Central memory CD8-positive, alpha-beta T cell (primary cell): Measurements from ENCODE around the gene HOXA2.

ENCODE experiments used
- ATAC-seq: fragments of 150-1000 bp; cut with Tn5 transposase; replicated peaks from 2 replicates; pipeline ENCODE4 v1.10.0; 2022; ENCODE audit warnings: mild to moderate bottlenecking, moderate FRiP score, moderate number of reproducible peaks; ENCODE audit not compliant: poor library complexity, severe bottlenecking; ENCODE audit errors: extremely low read depth
- DNase-seq, 2 donors: peaks; one replicate each; pipeline ENCODE4 v3.0.0; 2021; ENCODE audit warnings: low spot score in 2 of 2
- H3K27ac Mint-ChIP-seq: one replicate; pipeline ENCODE4 v1.8.0; 2022; ENCODE audit warnings: low read depth, mild to moderate bottlenecking, moderate library complexity, mixed read lengths
- H3K27me3 Mint-ChIP-seq: one replicate; pipeline ENCODE4 v1.8.0; 2022; ENCODE audit warnings: mixed read lengths
- H3K36me3 Mint-ChIP-seq: one replicate; pipeline ENCODE4 v1.8.0; 2022; ENCODE audit warnings: mild to moderate bottlenecking, moderate library complexity, mixed read lengths; ENCODE audit not compliant: insufficient read depth
- H3K4me1 Mint-ChIP-seq: one replicate; pipeline ENCODE4 v1.8.0; 2022; ENCODE audit warnings: mixed read lengths
- H3K4me3 Mint-ChIP-seq: one replicate; pipeline ENCODE4 v1.8.0; 2022; ENCODE audit warnings: mild to moderate bottlenecking, moderate library complexity, mixed read lengths
- H3K9me3 Mint-ChIP-seq: one replicate; pipeline ENCODE4 v1.8.0; 2022; ENCODE audit warnings: mixed read lengths

The HOXA2 gene

DNA sequence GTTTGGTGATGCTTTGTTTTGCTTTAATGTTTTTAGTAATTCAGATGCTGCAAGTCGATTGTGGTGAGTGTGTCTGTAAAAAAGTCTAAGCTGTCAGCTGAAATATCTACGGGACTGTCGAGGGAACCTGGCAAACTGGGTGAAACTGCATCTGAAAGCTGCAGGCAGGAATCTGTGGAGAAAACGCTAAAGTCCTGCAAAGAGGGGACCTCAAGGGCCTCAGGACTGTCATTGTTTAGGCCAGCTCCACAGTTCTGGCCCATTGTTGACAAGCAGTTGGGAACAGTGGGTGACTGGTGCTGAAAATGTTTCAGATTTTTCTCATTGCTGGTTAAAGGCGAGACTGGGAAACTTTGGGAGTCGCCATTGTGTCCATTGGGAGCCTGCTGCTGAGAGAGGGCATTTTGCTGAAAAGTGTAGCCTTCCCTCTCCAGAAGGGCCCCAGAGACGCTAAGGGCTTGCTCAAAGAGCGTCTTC, 1.8 kb downstream of the HOXA2 start:
- no peak overlapping the region for H3K27ac Mint-ChIP-seq
- ATAC-seq (no peak), DNase-seq (no peak)
- peaks cover 11% of the 10 kb centered on the region for H3K36me3 Mint-ChIP-seq
- H3K9me3 Mint-ChIP-seq, result no peaks in the 10 kb centered on the region
- peaks cover 63% of the 10 kb centered on the region for H3K27me3 Mint-ChIP-seq
- no peak overlapping the region for H3K4me3 Mint-ChIP-seq
- peaks cover 36% of the 10 kb centered on the region for H3K4me1 Mint-ChIP-seq

DNA sequence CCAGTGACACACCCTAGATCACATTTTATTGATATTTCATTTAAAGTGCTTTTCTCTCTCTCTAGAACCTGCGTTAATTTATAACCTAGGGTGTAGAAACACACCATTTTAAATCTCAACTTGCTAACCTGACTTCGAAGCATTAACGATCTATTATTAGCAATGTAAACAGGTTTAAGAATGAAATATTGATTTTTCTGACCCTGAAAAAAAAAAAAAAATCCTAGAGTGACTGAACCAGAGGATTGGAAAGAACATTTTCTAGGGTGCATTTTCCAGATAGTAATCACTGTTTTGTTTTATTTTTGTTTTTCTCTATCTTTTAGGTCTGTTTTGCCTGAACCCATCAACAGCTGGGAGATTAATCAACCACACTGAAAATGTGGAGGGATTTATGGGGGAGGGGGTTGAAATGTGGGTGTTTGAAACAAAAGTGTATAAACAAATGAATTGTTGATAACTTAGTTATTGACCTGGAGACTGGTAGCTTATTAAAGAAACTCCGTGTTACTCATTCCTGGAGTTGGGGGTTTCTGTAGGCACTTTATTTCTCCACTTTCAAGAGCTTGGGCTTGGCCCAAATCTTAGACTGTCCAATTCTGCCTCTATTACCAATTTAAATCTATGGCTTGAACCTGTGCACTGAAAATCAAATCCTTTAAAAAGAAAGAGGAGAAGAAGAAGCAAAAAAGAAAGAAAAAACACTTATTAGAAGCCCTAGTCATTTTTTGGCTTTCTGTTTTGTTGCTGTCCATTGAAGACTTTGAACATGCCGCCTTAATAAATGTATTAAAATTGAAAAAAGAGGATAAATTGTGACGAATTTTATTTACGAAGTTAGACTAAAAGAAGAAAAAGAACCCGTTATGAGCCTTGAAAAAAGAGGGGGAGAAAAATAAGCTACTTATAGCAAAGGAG, 2.8 kb downstream of the HOXA2 start:
- H3K27me3 Mint-ChIP-seq, result peaks cover 72% of the 10 kb centered on the region
- H3K27ac Mint-ChIP-seq, result no peak overlapping the region
- H3K4me1 Mint-ChIP-seq, result peaks cover 46% of the 10 kb centered on the region
- H3K9me3 Mint-ChIP-seq, result no peaks in the 10 kb centered on the region
- no peak for ATAC-seq
- H3K4me3 Mint-ChIP-seq, result no peak overlapping the region
- no peak for DNase-seq
- peaks cover 16% of the 10 kb centered on the region for H3K36me3 Mint-ChIP-seq

DNA sequence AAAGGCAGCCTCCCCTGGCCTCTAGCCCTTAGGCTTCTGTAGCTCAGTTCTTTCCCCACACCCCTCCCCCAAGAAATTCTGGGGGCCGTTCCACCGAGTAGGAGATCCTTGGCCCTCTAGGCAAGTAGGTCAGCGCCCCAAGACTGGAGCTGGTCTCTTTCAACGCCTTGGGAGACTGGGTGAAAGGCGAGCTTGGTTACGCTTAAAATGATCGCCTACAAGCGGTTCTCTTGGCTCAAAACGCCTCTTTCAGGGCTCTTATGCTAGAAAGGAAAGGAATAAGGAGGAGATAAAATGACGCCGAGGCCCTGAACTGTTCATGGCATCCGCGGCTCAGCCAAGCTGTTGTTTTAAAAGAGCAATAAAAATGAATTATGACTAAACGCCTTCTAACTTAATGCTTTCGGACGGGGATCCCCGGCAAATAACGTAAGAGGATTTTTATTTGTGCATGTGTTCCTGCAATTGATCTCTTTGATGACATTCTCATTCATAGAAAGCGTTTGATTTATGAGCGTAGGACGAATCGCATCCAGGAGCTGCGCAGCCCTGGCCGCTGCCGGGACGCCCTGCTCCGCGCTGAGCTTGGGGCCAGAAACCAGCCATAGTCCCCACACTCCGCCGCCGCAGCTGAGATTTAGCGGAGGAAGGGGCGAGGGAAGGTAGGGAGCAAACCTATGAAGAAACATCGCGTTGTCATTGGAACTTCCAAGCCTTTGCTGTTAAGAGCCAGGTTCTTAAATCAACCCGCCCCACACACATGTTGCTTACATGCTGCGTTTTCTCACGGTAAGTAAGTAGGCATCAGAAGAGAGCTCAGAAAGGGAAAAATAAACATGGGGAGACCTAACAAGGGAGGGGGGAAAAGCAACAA, 3.7 kb downstream of the HOXA2 start:
- ATAC-seq, result no peak
- Mint-ChIP-seq H3K4me3 (peak overlapping the region; percentile 12), H3K4me1 (peaks cover 52% of the 10 kb centered on the region), H3K9me3 (no peaks in the 10 kb centered on the region), H3K27ac (no peak overlapping the region), H3K27me3 (peaks cover 72% of the 10 kb centered on the region), H3K36me3 (peaks cover 18% of the 10 kb centered on the region)
- no peak for DNase-seq

DNA sequence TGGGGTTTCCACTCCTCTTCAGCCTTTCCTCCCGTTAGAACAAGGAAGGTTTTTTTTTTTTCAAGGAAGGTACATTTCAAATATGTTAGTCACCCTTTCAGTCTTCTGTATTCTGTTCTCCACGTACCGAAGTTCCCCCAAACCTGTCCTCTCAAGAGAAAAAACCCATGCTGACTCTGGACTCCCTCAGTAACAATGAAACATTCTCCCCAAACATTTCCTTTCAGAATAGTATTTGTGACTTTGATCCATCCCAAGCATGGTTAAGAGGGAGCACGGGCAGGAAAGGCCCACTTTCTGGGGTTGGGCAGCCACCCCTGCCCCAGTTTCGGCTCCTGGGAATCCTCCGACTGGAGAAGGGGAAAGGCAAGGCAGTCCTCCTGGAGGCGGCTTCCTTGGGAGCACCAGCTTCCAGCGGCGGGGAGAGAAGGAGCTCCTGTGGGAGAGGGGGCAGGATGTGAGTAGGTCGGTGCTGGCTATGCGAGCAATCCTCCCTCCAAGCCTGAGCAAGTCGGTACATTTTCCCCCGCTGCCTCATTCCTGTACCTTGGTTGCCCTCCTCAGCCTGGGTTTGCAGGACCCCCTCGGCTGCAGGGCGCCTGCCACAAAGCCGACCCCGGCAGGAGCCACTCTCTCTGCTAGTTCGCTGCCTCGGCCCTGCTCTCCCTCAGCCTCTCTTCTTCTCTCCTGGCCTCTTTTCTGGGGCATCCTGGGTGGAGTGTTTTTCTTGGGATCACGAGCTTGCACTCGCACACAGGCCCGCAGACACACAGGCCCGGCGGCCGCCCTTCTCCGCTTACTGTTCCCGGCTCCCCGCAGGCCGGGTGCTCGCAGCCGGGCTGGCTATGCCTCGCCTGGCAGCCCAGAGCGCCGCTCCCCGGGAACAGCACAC, 4.6 kb downstream of the HOXA2 start:
- peaks cover 46% of the 10 kb centered on the region for H3K4me1 Mint-ChIP-seq
- H3K27me3 Mint-ChIP-seq, result peaks cover 72% of the 10 kb centered on the region
- no peaks in the 10 kb centered on the region for H3K9me3 Mint-ChIP-seq
- no peak overlapping the region for H3K27ac Mint-ChIP-seq
- ATAC-seq (no peak), DNase-seq (no peak)
- H3K4me3 Mint-ChIP-seq, result peak overlapping the region; percentile 85
- H3K36me3 Mint-ChIP-seq, result peaks cover 18% of the 10 kb centered on the region

DNA sequence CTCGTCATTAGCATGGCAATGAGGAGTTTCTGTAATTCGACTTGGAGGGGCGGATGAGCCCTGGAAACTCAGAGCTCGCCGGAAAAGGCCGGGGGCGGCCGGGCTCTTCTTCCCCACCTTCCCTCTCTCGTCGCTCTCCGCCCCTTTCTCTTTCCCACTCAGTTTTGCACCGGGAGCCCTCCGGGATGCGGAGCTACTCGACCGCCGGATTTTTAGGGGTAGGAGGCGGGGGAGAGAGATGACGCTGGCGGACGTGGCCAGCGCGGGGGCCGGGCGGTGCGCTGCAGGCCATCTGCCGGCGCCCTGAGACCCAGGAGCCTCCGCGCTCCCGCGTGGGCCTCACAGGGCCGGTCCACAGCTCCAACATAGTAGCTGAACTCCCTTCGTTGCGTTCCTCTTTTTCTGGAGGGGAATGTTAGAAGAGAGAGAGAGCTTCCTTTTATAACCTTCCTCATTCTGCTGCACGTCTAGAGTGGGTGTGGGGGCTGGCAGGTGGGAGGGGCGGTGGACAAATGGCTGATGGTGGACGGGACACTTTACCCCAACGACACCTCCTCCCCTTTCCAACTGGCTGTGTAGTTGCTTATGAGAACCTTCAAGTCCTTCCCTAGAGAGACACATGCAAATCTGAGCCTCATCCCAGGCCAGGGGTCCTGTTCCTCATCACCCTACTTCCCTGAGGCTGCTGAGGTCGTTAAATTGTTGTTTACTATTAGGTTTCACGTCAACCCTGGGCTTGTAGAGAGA, 5.5 kb downstream of the HOXA2 start:
- Mint-ChIP-seq H3K27ac (peak overlapping the region; percentile 82), H3K27me3 (peaks cover 72% of the 10 kb centered on the region), H3K4me3 (peak overlapping the region; percentile 85), H3K9me3 (no peaks in the 10 kb centered on the region), H3K36me3 (peaks cover 16% of the 10 kb centered on the region), H3K4me1 (peaks cover 38% of the 10 kb centered on the region)
- ATAC-seq (no peak), DNase-seq (no peak)

DNA sequence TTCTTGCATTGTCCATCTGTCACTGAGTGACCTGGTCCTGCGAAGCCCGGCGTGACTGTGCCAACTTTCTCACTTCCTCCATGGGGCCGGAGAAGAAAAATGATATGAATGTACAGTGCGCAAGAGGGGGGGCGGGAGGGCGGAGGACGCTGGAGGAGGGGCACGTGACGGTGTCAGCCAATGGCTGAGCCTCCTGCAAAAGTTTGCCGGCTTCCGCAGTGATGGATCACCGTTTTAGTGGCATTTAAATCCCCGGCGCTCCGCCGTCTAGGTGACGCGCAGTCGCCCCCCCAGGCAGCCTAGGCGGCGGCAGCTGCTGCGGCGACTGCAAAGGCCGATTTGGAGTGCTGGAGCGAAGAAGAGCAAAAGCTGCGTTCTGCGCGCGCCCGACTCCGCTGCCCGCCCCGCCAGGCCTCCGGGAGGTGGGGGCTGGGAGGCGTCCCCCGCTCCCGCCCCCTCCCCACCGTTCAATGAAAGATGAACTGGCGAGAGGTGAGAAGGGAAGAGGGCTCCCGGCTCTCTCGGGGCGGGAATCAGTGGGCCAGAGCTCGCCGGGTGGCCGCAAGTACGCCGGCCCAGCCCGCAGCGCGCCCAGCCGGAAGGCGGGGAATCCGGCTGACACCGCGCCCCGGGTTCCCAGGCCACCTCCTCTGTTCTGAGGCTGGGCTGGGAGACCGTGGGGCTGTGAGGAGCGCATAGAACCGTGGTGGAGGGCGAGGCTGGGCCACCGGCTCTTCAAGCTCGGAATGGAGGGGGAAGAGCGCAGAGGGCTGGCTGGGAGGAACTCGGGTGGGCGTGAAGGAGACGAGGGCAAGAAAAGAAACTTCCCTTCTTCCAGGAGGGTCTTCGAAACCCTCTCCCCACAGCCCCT, 6.4 kb downstream of the HOXA2 start, which contains the start of gene HOXA1:
HOXA1 (minus strand) TSS at position 104 of the 871 bp plus-strand sequence; CDS start at position 16, 88 bp downstream.
- ATAC-seq (peak; percentile 92), DNase-seq (peak; percentile 58 to 69)
- Mint-ChIP-seq H3K27ac (peak within 1 kb of the TSS; percentile 82), H3K4me3 (peak within 1 kb of the TSS; percentile 85), H3K36me3 (peaks cover 15% of the 10 kb centered on the region), H3K27me3 (peaks cover 72% of the 10 kb centered on the region), H3K4me1 (peaks cover 32% of the 10 kb centered on the region), H3K9me3 (no peaks in the 10 kb centered on the region)

DNA sequence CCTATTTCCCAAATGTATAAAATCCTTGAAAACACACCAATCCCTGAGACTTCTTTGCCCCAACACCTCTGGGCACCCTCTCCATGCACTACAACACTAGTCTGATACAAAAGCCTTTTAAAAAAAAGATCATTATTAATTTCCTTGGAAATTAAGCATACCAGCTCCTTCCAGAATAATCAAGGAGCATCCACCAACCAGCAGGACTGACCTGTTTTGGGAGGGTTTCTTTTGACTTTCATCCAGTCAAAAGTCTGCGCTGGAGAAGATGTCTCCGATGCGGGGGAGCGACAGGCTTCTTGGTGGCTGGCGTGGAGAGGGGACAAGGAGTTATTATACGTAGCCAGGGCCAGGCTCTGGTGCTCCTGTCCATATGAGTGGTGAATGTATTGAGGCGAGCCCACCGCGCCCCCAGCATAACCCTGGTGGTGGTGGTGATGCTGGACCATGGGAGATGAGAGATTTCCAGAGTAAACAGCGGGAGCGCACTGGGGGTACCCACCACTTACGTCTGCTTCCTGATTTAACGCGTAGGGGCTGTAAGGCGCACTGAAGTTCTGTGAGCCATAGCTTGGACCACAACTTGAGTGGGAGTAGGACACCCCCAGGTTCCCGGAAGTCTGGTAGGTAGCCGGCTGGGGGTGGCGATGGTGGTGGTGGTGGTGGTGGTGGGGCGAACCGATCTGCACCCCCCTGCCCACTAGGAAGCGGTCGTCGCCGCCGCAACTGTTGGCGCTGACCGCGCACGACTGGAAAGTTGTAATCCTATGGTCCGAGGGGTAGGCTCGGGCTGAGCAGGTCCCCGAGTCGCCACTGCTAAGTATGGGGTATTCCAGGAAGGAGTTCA, 7.2 kb downstream of the HOXA2 start:
- H3K4me1 Mint-ChIP-seq, result peaks cover 32% of the 10 kb centered on the region
- peaks cover 12% of the 10 kb centered on the region for H3K36me3 Mint-ChIP-seq
- peak overlapping the region; percentile 85 for H3K4me3 Mint-ChIP-seq
- ATAC-seq, result no peak
- DNase-seq, result no peak
- no peaks in the 10 kb centered on the region for H3K9me3 Mint-ChIP-seq
- H3K27ac Mint-ChIP-seq, result peak overlapping the region; percentile 82
- peaks cover 72% of the 10 kb centered on the region for H3K27me3 Mint-ChIP-seq

DNA sequence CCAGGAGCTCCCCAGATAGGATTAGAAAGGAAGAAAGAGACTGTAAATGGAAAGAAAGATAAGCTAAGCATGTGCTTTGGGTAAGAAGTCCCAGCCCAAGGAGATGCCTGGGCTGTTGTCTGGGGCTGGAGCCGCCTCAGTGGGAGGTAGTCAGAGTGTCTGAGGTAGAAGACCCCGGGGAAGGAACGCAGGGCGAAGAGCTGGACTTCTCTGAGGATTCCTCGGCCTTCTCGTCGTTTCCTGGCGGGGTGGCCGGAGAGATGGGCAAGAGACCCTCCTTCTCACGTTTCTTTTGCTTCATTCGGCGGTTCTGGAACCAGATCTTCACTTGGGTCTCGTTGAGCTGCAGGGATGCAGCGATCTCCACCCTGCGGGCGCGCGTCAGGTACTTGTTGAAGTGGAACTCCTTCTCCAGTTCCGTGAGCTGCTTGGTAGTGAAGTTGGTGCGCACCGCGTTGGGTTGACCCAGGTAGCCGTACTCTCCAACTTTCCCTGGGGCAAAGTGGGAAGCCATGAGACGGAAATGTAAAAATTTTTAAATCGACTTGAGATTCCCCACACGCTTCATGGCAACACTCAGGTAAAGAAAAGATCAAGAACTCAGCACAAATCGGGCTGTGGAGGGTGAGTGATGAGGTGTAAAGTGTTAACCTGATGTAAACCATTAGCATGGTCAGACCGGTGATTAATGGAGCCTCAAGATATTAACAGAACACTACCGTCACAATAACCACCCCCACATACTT, 8.0 kb downstream of the HOXA2 start:
- no peaks in the 10 kb centered on the region for H3K9me3 Mint-ChIP-seq
- H3K27me3 Mint-ChIP-seq, result peaks cover 72% of the 10 kb centered on the region
- H3K27ac Mint-ChIP-seq, result peak overlapping the region; percentile 24
- H3K4me3 Mint-ChIP-seq, result peak overlapping the region; percentile 85
- no peak for DNase-seq
- ATAC-seq, result no peak
- H3K36me3 Mint-ChIP-seq, result peaks cover 11% of the 10 kb centered on the region
- peaks cover 32% of the 10 kb centered on the region for H3K4me1 Mint-ChIP-seq

DNA sequence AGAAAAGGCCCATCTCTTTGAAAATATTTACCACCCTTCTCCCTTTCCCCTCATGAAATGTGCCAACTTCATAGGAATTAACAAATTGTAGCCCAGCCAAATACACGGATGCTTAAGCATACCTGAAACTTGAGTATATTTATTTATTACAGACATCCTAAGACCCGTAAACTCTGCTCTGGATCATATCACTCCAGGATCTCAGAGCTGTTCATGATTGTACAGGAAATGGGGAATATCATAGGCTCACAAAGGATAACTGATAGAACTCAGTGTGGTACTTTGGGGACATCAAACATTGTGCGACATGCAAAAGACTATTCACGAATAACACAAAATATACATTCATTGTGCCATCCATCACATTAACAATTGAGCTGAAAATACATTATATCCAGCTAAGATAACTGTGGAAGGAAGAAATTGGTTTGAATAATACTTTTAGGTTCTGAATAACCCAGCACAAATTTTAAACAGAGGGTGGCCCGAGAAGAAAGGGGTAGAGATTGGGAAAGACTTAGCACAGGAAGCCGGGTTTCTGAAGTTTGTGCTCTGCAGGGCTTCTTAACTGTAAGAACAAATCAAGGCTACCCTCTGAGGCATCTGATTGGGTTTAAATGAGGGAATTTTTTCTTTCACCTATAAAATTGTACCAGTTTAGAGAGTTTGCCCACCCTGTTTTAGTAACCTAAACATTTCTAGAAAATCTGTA, 9.1 kb downstream of the HOXA2 start:
- Mint-ChIP-seq H3K27ac (no peak overlapping the region), H3K9me3 (no peaks in the 10 kb centered on the region), H3K4me1 (peaks cover 32% of the 10 kb centered on the region), H3K36me3 (peaks cover 9% of the 10 kb centered on the region), H3K27me3 (peaks cover 73% of the 10 kb centered on the region), H3K4me3 (no peak overlapping the region)
- ATAC-seq (no peak), DNase-seq (no peak)
